Amniotic stem cell (primary cell): ENCODE measurements around the gene PHKA1.
"Not testable (repeated sequence)": the region's sequence is repeated elsewhere in the genome, so short reads cannot be mapped to it uniquely, and the experiment has no call there.

Source experiments
- DNase-seq: peaks from one replicate; lab custom pipeline; 2025; lab: John Stamatoyannopoulos, UW

Gene PHKA1

GRCh38 chrX:72713599-72714477 is at the start of gene PHKA1:
TSS of gene PHKA1 (minus strand) at chrX:72714306. CDS start at chrX:72713880, 426 bp downstream.
- DNase-seq = not testable (repeated sequence)

GRCh38 chrX:72760454-72760853 is 46.3 kb upstream of the PHKA1 start:
- not testable (repeated sequence) for DNase-seq

GRCh38 chrX:72748545-72748944 is 34.4 kb upstream of the PHKA1 start:
- not testable (repeated sequence) for DNase-seq

- DNase-seq = not testable (repeated sequence)
Measured at GRCh38 chrX:72745546-72745945, 31.4 kb upstream of the PHKA1 start.

GRCh38 chrX:72735561-72735960 is 21.5 kb upstream of the PHKA1 start:
- no peak for DNase-seq

GRCh38 chrX:72733636-72734035 is 19.5 kb upstream of the PHKA1 start:
- DNase-seq = not testable (repeated sequence)

GRCh38 chrX:72727846-72728245 is 13.7 kb upstream of the PHKA1 start:
- DNase-seq = no peak

GRCh38 chrX:72716766-72717165 is 2.7 kb upstream of the PHKA1 start:
- DNase-seq = no peak

- DNase-seq = no peak
Measured at GRCh38 chrX:72715546-72715945, 1.4 kb upstream of the PHKA1 start.

GRCh38 chrX:72714478-72714916 is 391 bp upstream of the PHKA1 start:
- peak; percentile 17 for DNase-seq

GRCh38 chrX:72713130-72713529 is 976 bp downstream of the PHKA1 start:
- DNase-seq = no peak

GRCh38 chrX:72712094-72712755 is 1.9 kb downstream of the PHKA1 start:
- DNase-seq = no peak

- no peak for DNase-seq
Measured at GRCh38 chrX:72705814-72706213, 8.3 kb downstream of the PHKA1 start.

GRCh38 chrX:72705111-72705510 is 9.0 kb downstream of the PHKA1 start:
- DNase-seq = no peak

- no peak for DNase-seq
Measured at GRCh38 chrX:72694170-72694569, 19.9 kb downstream of the PHKA1 start.

- DNase-seq = no peak
Measured at GRCh38 chrX:72693477-72693876, 20.6 kb downstream of the PHKA1 start.

GRCh38 chrX:72687396-72687795 is 26.7 kb downstream of the PHKA1 start:
- DNase-seq = no peak

- no peak for DNase-seq
Measured at GRCh38 chrX:72685810-72686456, 28.2 kb downstream of the PHKA1 start.

GRCh38 chrX:72685018-72685417 is 29.1 kb downstream of the PHKA1 start:
- no peak for DNase-seq

- no peak for DNase-seq
Measured at GRCh38 chrX:72683631-72684030, 30.5 kb downstream of the PHKA1 start.

GRCh38 chrX:72676465-72676864 is 37.6 kb downstream of the PHKA1 start:
- DNase-seq = no peak

GRCh38 chrX:72673951-72674350 is 40.2 kb downstream of the PHKA1 start:
- DNase-seq = not testable (repeated sequence)

- not testable (repeated sequence) for DNase-seq
Measured at GRCh38 chrX:72669508-72669907, 44.6 kb downstream of the PHKA1 start.
